Activated CD8-positive, alpha-beta T cell treated with anti-CD3 and anti-CD28 coated beads for 36 hours (primary cell): Measurements from ENCODE around the gene CALHM3. TPM values are rescaled to one million over a fixed set of nuclear protein-coding genes. Genes with fewer than 3 reads are reported as not detected.

Experiments used
- ATAC-seq: fragments of 200-7000 bp; cut with Tn5 transposase; one replicate; pipeline ENCODE4 v1.10.0; 2021; ENCODE audit warnings: mild to moderate bottlenecking, moderate library complexity
- CTCF ChIA-PET: fragments of 350-600 bp; sonication (Branson Sonifier 250); formaldehyde crosslinking; loops from one replicate; lab custom pipeline; 2021; ENCODE audit warnings: antibody characterized with exemption; lab: Charles Lee
- POLR2A ChIA-PET: fragments of 350-600 bp; sonication (Branson Sonifier 250); formaldehyde crosslinking; loops from one replicate; lab custom pipeline; 2021; ENCODE audit warnings: antibody characterized with exemption; lab: Charles Lee
- DNase-seq: peaks from one replicate; pipeline ENCODE4 v3.0.0-alpha.2; 2020
- H3K27ac Mint-ChIP-seq: one replicate; pipeline ENCODE4 v1.8.0; 2021; ENCODE audit warnings: mild to moderate bottlenecking, mixed read lengths
- H3K27me3 Mint-ChIP-seq: one replicate; pipeline ENCODE4 v1.8.0; 2021; ENCODE audit warnings: mixed read lengths
- H3K36me3 Mint-ChIP-seq: one replicate; pipeline ENCODE4 v1.8.0; 2021; ENCODE audit warnings: low read depth, mixed read lengths
- H3K4me1 Mint-ChIP-seq: one replicate; pipeline ENCODE4 v1.8.0; 2021; ENCODE audit warnings: low read depth, mixed read lengths
- H3K4me3 Mint-ChIP-seq: one replicate; pipeline ENCODE4 v1.8.0; 2021; ENCODE audit warnings: mild to moderate bottlenecking, moderate library complexity, mixed read lengths
- H3K9me3 Mint-ChIP-seq: one replicate; pipeline ENCODE4 v1.8.0; 2021; ENCODE audit warnings: mixed read lengths
- CTCF ChIP-seq: fragments of 200-600 bp; IDR thresholded peaks from one replicate; pipeline ENCODE4 v1.8.0; 2022; ENCODE audit warnings: antibody characterized with exemption, mild to moderate bottlenecking
- intact Hi-C: fragments of 100-400 bp; cut with micrococcal nuclease; formaldehyde crosslinking; loops from one replicate; pipeline ENCODE4 v1.10.0; 2022
- total RNA-seq, 2 experiments: library from RNA; stranded (reverse); gene quantifications; one replicate each; pipeline ENCODE4 v1.2.3, GENCODE V29; 2021

The CALHM3 gene
- total RNA-seq, 2 experiments from 2014 or later: not detected

- Mint-ChIP-seq H3K4me1 (peaks cover 16% of the 10 kb centered on the region), H3K4me3 (no peak overlapping the region), H3K27ac (no peak overlapping the region), H3K9me3 (no peaks in the 10 kb centered on the region), H3K36me3 (peaks cover 68% of the 10 kb centered on the region), H3K27me3 (no peaks in the 10 kb centered on the region)
- CTCF ChIA-PET: interaction anchor here (1.5 to 2.4 kb wide), 2 partner anchors 8 to 62 kb away, joined by 4 to 11 read pairs; no protein-coding TSS in a partner anchor
- ATAC-seq (no peak), DNase-seq (no peak)
- POLR2A ChIA-PET: interaction anchor here (0.7 to 1.4 kb wide), 3 partner anchors 12 to 369 kb away, joined by 3 to 4 read pairs (median 3); partner anchors contain the start of gene CALHM1
- no peak for TF ChIP-seq CTCF
- intact Hi-C loops: no loop called here
Measured at GRCh38 chr10:103423748-103424147, 55.3 kb downstream of the CALHM3 start.

Other genes with a start within 250 kb of the CALHM3 start
- gene RPEL1, start 233.4 kb downstream of the CALHM3 start, total RNA-seq: not detected
- gene INA, start 202.1 kb downstream of the CALHM3 start, total RNA-seq: under 1 TPM; 0.25 to 0.27 TPM
- 10 to 100 TPM; 13.3 to 14.5 TPM for gene PCGF6, start 128.1 kb downstream of the CALHM3 start, total RNA-seq
- gene TAF5, start 111.3 kb downstream of the CALHM3 start, total RNA-seq: 10 to 100 TPM; 11.1 to 13.0 TPM
- gene ATP5MK, start 82.8 kb downstream of the CALHM3 start, total RNA-seq: 100 to 1,000 TPM; 404 to 425 TPM
- gene PDCD11, start 82.6 kb downstream of the CALHM3 start, total RNA-seq: 10 to 100 TPM; 63.7 to 68.8 TPM
- 1 to 10 TPM; 7.6 to 9.5 TPM for gene CALHM2, start 26.9 kb downstream of the CALHM3 start, total RNA-seq
- gene CALHM1, start 20.3 kb downstream of the CALHM3 start, total RNA-seq: not detected
- 1 to 10 TPM; 1.7 to 1.9 TPM for gene NEURL1, start 14.5 kb upstream of the CALHM3 start, total RNA-seq